Uterus (tissue), 4 donors: ENCODE data around the gene USP11. TPM values are rescaled to one million over a fixed set of nuclear protein-coding genes. Genes with fewer than 3 reads are reported as not detected.

Experiments used
- DNase-seq, 2 donors: peaks; one replicate each; pipeline ENCODE4 v3.0.0-alpha.2; 2019 to 2020
- H3K27ac ChIP-seq, 2 donors: fragments of 200-600 bp; sonication (generic); 1 replicate in 1 of 2; 2 replicates in 1 of 2; pipeline ENCODE4 v1.5.1; 2016 to 2018
- H3K27me3 ChIP-seq, 2 donors: fragments of 200-600 bp; sonication (generic); one replicate each; pipeline ENCODE4 v1.5.1; 2018 to 2019; ENCODE audit warnings: control low read depth in 1 of 2
- H3K36me3 ChIP-seq, 2 donors: fragments of 200-600 bp; sonication (generic); one replicate each; pipeline ENCODE4 v1.5.1; 2019; ENCODE audit warnings: control low read depth in 1 of 2
- H3K4me1 ChIP-seq, 2 donors: fragments of 200-600 bp; sonication (generic); one replicate each; pipeline ENCODE4 v1.5.1; 2018 to 2019; ENCODE audit warnings: control low read depth in 1 of 2
- H3K4me3 ChIP-seq, 2 donors: fragments of 200-600 bp; sonication (generic); 1 replicate in 1 of 2; 2 replicates in 1 of 2; pipeline ENCODE4 v1.5.1; 2018 to 2019; ENCODE audit warnings: mild to moderate bottlenecking in 1 of 2
- H3K9me3 ChIP-seq, 2 donors: fragments of 200-600 bp; sonication (generic); one replicate each; pipeline ENCODE4 v1.5.1; 2019; ENCODE audit warnings: control low read depth in 1 of 2
- CTCF ChIP-seq, 4 experiments: fragments of 200-600 bp in 2 of 4; fragments of 450-650 bp in 2 of 4; sonication (generic) in 2 of 4; IDR thresholded peaks; one replicate each; pipeline ENCODE4 v1.5.1; 2016 to 2019; ENCODE audit warnings: antibody characterized with exemption in 4 of 4, mild to moderate bottlenecking in 2 of 4, moderate library complexity in 1 of 4
- POLR2A ChIP-seq, 2 donors: fragments of 450-650 bp; IDR thresholded peaks; one replicate each; pipeline ENCODE4 v1.6.1; 2016; ENCODE audit warnings: antibody characterized with exemption in 2 of 2, mild to moderate bottlenecking in 1 of 2, moderate library complexity in 1 of 2
- intact Hi-C: fragments of 100-400 bp; cut with DNase I; formaldehyde crosslinking; loops from one replicate; pipeline ENCODE4 v1.15.1; 2023; ENCODE audit warnings: low total_unique reads
- total RNA-seq, 4 donors: library from RNA; depleted of rRNA in 3 of 4; stranded (reverse); fragments of >200 nt in 3 of 4; gene quantifications; one replicate each; pipeline versions ENCODE4 v1.1.0 to v1.2.4, GENCODE V29; 2014 to 2023
- donor health status: DM: yes; HTN: yes; CAD: no.

USP11 gene
- total RNA-seq, 4 donors from 2014 or later: 53.2 to 181 (median 135) TPM

DNA sequence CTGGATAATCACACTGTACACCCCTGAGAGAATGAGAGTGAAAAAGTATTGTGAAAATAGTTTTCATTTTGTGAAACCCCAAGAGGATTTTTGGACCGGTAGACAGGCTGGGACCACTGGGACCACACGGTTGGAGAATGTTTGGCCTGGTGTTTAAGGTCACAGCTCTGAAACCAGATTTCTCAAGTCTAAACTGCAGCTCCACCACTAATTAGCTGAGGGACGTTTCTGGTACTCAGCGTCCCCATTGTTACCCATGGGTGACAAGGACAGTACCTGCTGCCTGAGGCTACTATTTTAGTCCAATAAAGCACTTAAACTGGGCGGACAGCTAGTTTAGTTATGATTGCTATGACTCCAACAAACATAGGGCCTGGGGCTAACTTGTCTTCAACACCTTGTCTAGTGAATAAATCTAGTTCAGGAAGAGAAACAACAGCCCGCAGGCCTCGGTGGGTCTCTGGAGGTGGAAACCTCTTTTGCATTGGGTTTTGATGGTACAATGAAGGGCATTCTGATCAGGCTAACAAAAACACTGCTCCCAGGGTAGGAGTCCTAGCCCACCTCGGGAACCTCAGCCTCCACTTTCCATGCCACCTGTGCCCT lies 509 bp upstream of the USP11 start:
- Histone ChIP-seq H3K36me3 (no peaks in the 10 kb centered on the region), H3K9me3 (no peaks in the 10 kb centered on the region), H3K4me3 (peak overlapping the region; percentile 69 to 90), H3K27ac (peak overlapping the region; percentile 96 to 98), H3K4me1 (peaks cover 0 to 4% of the 10 kb centered on the region in 2 donors), H3K27me3 (no peaks in the 10 kb centered on the region)
- no peak for TF ChIP-seq CTCF (IDR thresholded peaks at IDR 0.05)
- no peak for TF ChIP-seq POLR2A (IDR thresholded peaks at IDR 0.05)
- DNase-seq: no peak
- intact Hi-C loops: no loop called here

DNA sequence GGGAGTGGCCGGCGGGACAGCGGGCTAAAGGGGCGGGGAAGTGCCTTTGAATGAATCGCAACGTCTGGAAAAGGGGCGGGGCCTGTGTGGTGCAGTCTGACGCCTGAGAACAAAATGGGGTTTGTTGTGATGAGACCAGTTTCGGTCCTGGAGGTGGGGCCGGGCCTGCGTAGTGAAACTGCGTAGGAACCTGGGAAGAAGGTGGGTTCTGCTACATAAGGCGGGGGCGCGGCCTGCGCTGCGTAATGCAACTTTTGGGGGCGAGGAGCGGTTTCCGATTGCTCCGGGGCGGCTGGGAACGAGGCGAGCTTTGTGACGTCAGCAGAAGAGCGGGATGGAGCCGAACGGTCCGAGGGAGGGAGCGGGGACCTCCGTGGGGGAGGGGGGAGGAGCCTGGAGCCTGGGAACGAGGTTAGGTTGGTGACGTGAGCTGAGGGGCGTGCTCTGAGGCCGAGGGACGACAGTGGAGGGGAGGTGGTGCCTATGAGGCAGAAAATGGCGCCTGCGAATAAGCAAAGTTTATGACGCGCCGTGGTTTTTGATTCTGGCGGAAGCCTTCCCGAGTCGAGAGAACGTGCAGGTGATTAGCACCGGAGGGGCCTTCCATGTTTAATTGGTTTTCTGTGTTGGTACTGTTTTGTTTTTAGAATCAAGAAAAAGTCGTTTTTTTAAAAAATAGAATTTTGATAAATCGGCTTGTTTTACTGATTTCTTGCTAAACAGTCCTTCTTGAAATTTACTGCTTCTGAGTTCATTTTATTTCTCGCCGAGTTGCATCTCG lies 714 bp downstream of the USP11 start:
- Histone ChIP-seq H3K27ac (peak overlapping the region; percentile 96 to 98), H3K27me3 (no peaks in the 10 kb centered on the region), H3K4me1 (peaks cover 0 to 4% of the 10 kb centered on the region in 2 donors), H3K36me3 (no peaks in the 10 kb centered on the region), H3K9me3 (no peaks in the 10 kb centered on the region), H3K4me3 (peak overlapping the region; percentile 69 to 90)
- TF ChIP-seq POLR2A (IDR thresholded peaks at IDR 0.05) (peak; percentile 45 to 88), CTCF (IDR thresholded peaks at IDR 0.05) (no peak)
- intact Hi-C loops: no loop called here
- DNase-seq: peak; percentile 95 to 97

DNA sequence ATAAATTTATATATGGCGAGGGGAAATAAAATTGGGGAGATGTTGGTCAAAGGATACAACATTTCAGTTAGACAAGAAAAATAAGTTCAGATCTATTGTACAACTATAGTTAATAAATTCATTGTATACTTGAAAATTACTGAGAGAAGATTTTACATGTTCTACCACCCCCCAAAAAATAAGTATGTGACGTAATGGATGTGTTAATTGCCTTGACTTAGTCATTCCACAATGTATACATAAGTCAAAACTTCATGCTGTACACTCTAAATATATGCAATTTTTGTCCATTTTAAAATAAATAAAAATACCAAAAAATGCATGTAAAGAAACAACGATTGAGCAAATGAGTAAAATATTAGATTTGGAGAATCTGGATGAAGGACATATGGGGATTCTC lies 1.8 kb downstream of the USP11 start:
- no peak for TF ChIP-seq POLR2A (IDR thresholded peaks at IDR 0.05)
- no peak for TF ChIP-seq CTCF (IDR thresholded peaks at IDR 0.05)
- no peaks in the 10 kb centered on the region for H3K36me3 ChIP-seq
- H3K27ac ChIP-seq: peak overlapping the region; percentile 96 to 98
- H3K9me3 ChIP-seq: no peaks in the 10 kb centered on the region
- DNase-seq: no peak
- intact Hi-C loops: no loop called here
- H3K4me3 ChIP-seq: peak overlapping the region; percentile 69 to 90
- no peaks in the 10 kb centered on the region for H3K27me3 ChIP-seq
- H3K4me1 ChIP-seq: peaks cover 0 to 4% of the 10 kb centered on the region in 2 donors

- no peak overlapping the region for H3K4me3 ChIP-seq
- no peak for DNase-seq
- peak overlapping the region; percentile 96 to 98 for H3K27ac ChIP-seq
- no peaks in the 10 kb centered on the region for H3K36me3 ChIP-seq
- peaks cover 0 to 4% of the 10 kb centered on the region in 2 donors for H3K4me1 ChIP-seq
- TF ChIP-seq CTCF (IDR thresholded peaks at IDR 0.05): no peak
- no peak for TF ChIP-seq POLR2A (IDR thresholded peaks at IDR 0.05)
- intact Hi-C loops: no loop called here
- H3K27me3 ChIP-seq: no peaks in the 10 kb centered on the region
- H3K9me3 ChIP-seq: no peaks in the 10 kb centered on the region
These were observed 2.9 kb downstream of the USP11 start for GRCh38 chrX:47235691-47236103.

GRCh38 chrX:47239199-47239598 lies 6.4 kb downstream of the USP11 start:
- H3K9me3 ChIP-seq: no peaks in the 10 kb centered on the region
- intact Hi-C loops: no loop called here
- no peak overlapping the region for H3K4me3 ChIP-seq
- H3K27me3 ChIP-seq: no peaks in the 10 kb centered on the region
- DNase-seq: no peak
- TF ChIP-seq CTCF (IDR thresholded peaks at IDR 0.05): no peak
- no peak for TF ChIP-seq POLR2A (IDR thresholded peaks at IDR 0.05)
- no peak overlapping the region for H3K27ac ChIP-seq
- H3K36me3 ChIP-seq: no peaks in the 10 kb centered on the region
- H3K4me1 ChIP-seq: peaks cover 0 to 4% of the 10 kb centered on the region in 2 donors
